ENCODE results near the gene CYBC1. TPM values are rescaled to one million over a fixed set of nuclear protein-coding genes. Genes with fewer than 3 reads are reported as not detected.

Gene CYBC1
- total and polyA plus RNA-seq, 4 donors = 23.2 to 45.6 (median 34.9) TPM

GRCh38 chr17:82475458-82475857 lies 24.9 kb upstream of the CYBC1 start:
- Histone ChIP-seq H3K4me1 (ENCODE audit: control insufficient read depth in 4 of 4, insufficient read depth in 4 of 4, low read length in 3 of 4) (no peaks in the 10 kb centered on the region), H3K27ac (ENCODE audit: low read depth in 1 of 2, low read length in 2 of 2) (no peak overlapping the region), H3K9ac (ENCODE audit: low read depth in 1 of 2, low read length in 2 of 2) (no peak overlapping the region), H3K27me3 (ENCODE audit: control insufficient read depth in 4 of 4, insufficient read depth in 4 of 4, low read length in 3 of 4) (no peaks in the 10 kb centered on the region), H3K4me3 (ENCODE audit: low read depth in 1 of 3, low read length in 3 of 3) (no peak overlapping the region), H3K36me3 (ENCODE audit: control insufficient read depth in 4 of 4, insufficient read depth in 3 of 4, low read depth in 1 of 4, low read length in 3 of 4) (peaks cover 9 to 50% (median 17%) of the 10 kb centered on the region in 4 donors), H3K9me3 (ENCODE audit: control insufficient read depth in 4 of 4, low read length in 3 of 4) (no peaks in the 10 kb centered on the region)
- no peak for DNase-seq (ENCODE audit: low spot score)
- WGBS = 93% methylated on average over 8 of the region's 8 CpGs
- TF ChIP-seq ZBTB33 (IDR thresholded peaks at IDR 0.05) (no peak), YY1 (IDR thresholded peaks at IDR 0.05) (no peak), MAX (IDR thresholded peaks at IDR 0.05) (no peak), CTCF (IDR thresholded peaks at IDR 0.05; ENCODE audit: low read depth, low read length, missing input control) (no peak), FOXA1 (IDR thresholded peaks at IDR 0.05) (no peak), EGR1 (IDR thresholded peaks at IDR 0.05; ENCODE audit: low read depth in 2 of 2) (no peak), HNF4A (conservative IDR thresholded peaks at IDR 0.05) (no peak), RAD21 (IDR thresholded peaks at IDR 0.05) (no peak), GABPA (IDR thresholded peaks at IDR 0.05 in 1 of 2, conservative IDR thresholded peaks at IDR 0.05 in 1 of 2) (no peak), RXRA (IDR thresholded peaks at IDR 0.05) (no peak), ATF3 (IDR thresholded peaks at IDR 0.05) (no peak), TAF1 (conservative IDR thresholded peaks at IDR 0.05) (no peak), FOXA2 (IDR thresholded peaks at IDR 0.05) (no peak), REST (IDR thresholded peaks at IDR 0.05) (no peak), SP1 (IDR thresholded peaks at IDR 0.05) (no peak), JUND (IDR thresholded peaks at IDR 0.05) (no peak), HNF4G (IDR thresholded peaks at IDR 0.05) (no peak)

Measured in liver (tissue), 9 donors.